Memory B cell (primary cell): ENCODE results near the gene SLC13A3.

Source experiments
- ATAC-seq: fragments of 150-1000 bp; cut with Tn5 transposase; 2 replicates; pipeline ENCODE4 v1.10.0; 2021; ENCODE audit warnings: low read depth, mild to moderate bottlenecking, moderate library complexity
- DNase-seq, 2 donors: peaks; one replicate each; pipeline ENCODE4 v3.0.0; 2022; ENCODE audit warnings: low spot score in 2 of 2
- H3K27ac Mint-ChIP-seq: one replicate; pipeline ENCODE4 v1.8.0; 2022; ENCODE audit warnings: mild to moderate bottlenecking, moderate library complexity, mixed read lengths
- H3K27me3 Mint-ChIP-seq: one replicate; pipeline ENCODE4 v1.8.0; 2022; ENCODE audit warnings: mixed read lengths
- H3K36me3 Mint-ChIP-seq: one replicate; pipeline ENCODE4 v1.8.0; 2022; ENCODE audit warnings: mild to moderate bottlenecking, mixed read lengths
- H3K4me1 Mint-ChIP-seq: one replicate; pipeline ENCODE4 v1.8.0; 2022; ENCODE audit warnings: mixed read lengths
- H3K4me3 Mint-ChIP-seq: one replicate; pipeline ENCODE4 v1.8.0; 2022; ENCODE audit warnings: mild to moderate bottlenecking, moderate library complexity, mixed read lengths
- H3K9me3 Mint-ChIP-seq: one replicate; pipeline ENCODE4 v1.8.0; 2022; ENCODE audit warnings: mixed read lengths

The SLC13A3 gene

DNA sequence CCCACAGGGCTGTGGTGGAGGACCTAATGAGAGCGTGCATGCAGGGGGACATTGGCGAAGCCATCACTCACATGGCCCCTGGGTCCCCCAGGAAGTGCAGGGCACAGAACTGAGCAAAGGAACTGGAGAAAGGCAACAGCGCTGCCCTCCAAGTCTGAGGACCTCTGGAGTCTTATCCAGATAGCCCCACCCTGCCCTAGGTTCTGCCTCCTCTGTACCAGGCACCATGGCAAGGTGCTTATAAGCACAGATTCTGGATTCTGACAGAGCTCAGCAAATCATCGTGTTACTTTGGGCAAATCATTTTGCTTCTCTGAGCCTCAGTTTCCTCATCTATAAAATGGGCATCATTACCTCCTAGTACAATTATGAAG, 44.5 kb downstream of the SLC13A3 start:
- ATAC-seq = no peak

DNA sequence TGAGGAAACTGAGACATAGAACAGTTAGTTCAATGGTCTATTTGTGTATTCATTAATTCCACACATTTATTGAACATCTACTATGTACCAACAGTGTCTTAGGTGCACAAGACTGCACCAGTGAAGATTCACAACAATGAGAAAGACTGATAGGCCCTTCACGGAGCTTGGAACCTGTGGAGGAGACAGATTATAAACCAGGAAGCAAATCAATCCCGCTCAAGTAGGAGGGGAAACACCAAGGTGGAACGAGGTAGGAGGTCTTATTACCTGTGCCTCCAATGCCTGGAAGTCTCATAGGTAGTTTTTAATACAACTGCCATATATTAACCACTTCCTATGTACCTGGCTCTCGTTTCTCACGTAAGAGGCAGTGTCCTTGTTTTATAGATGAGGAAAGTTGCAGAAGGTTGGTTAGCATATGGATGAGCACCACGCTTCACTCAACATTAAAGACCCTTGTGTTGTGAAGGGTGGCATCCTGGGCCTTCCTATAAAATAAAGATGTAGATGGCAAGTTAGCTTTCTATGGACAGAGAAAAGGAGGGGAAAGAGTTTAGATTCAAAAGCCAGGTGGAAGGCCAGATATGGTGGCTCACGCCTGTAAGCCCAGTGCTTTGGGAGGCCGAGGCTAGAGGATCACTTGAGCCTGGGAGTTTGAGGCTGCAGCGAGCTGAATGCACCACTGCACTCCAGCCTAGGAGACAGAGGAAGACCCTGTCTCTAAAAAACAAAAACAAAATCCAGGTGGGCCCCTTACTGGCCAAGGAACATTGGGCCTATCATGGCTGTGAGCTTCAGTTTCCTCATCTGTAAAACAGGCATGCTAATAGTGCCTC, 45.1 kb downstream of the SLC13A3 start:
- peaks cover 10% of the 10 kb centered on the region for H3K27me3 Mint-ChIP-seq
- peaks cover 6% of the 10 kb centered on the region for H3K9me3 Mint-ChIP-seq
- peaks cover 2% of the 10 kb centered on the region for H3K36me3 Mint-ChIP-seq
- no peak for ATAC-seq
- no peak for DNase-seq
- H3K4me1 Mint-ChIP-seq = peaks cover 2% of the 10 kb centered on the region
- no peak overlapping the region for H3K27ac Mint-ChIP-seq
- no peak overlapping the region for H3K4me3 Mint-ChIP-seq

More for the DNA sequence above, 44.5 kb downstream of the SLC13A3 start:
- DNase-seq = no peak
- H3K27ac Mint-ChIP-seq = no peak overlapping the region
- no peak overlapping the region for H3K4me3 Mint-ChIP-seq
- H3K9me3 Mint-ChIP-seq = peaks cover 3% of the 10 kb centered on the region
- peaks cover 2% of the 10 kb centered on the region for H3K4me1 Mint-ChIP-seq
- peaks cover 2% of the 10 kb centered on the region for H3K36me3 Mint-ChIP-seq
- peaks cover 6% of the 10 kb centered on the region for H3K27me3 Mint-ChIP-seq

DNA sequence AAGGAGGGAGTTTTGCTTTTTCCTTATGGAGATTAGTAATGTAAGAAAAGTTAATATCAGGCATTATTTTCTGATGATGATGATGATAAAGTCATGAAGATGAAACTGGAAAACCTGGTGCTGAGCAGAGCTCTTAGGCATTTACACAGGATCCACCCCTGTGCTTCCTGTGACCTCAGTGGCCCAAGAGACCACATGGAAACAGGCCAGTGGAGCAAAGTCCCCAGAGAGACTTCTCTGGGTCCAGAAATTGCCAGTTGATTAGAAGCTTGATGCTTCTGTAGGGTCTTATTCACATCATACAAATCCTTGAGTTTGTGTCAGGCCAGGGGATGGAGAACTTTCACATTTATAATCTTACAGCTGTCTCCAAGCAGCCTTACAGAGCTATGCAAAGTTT, 46.1 kb downstream of the SLC13A3 start:
- Mint-ChIP-seq H3K4me3 (no peak overlapping the region), H3K9me3 (peaks cover 4% of the 10 kb centered on the region)

DNA sequence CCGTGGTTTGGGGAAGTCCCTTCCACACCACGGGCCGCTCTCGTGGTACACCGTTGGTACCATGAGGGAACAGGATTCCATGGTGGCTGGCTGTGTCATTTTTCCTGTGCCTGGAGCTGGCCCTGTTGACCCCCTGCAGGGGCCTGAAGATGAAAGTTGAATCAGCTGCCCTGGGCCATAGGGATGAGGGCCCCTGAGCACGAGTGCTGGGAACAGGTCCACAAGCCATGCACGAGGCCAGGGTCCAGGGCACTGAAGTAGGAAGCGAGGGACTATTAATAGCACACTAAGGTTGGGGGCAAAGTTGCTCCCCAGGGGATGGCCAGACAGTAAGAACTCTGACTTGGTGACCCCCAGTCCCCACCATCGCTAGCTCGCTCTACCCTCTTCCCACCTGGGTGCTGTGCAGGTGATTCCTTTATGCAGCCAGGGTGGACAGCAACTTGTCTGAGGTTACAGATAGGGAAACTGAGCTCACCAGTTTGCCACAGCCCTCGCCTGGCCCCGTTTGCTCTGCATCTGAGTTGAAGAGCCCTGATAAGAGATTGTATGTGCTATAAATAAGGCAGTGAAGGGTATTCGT, 46.6 kb downstream of the SLC13A3 start:
- Mint-ChIP-seq H3K4me1 (peaks cover 2% of the 10 kb centered on the region), H3K27ac (no peak overlapping the region), H3K4me3 (no peak overlapping the region), H3K9me3 (peaks cover 5% of the 10 kb centered on the region), H3K36me3 (peaks cover 2% of the 10 kb centered on the region), H3K27me3 (peaks cover 16% of the 10 kb centered on the region)
- ATAC-seq (no peak), DNase-seq (no peak)

More for the DNA sequence above, 46.1 kb downstream of the SLC13A3 start:
- no peak for ATAC-seq
- peaks cover under 1% of the 10 kb centered on the region for H3K36me3 Mint-ChIP-seq
- peaks cover 2% of the 10 kb centered on the region for H3K4me1 Mint-ChIP-seq
- H3K27ac Mint-ChIP-seq = no peak overlapping the region
- H3K27me3 Mint-ChIP-seq = peaks cover 11% of the 10 kb centered on the region
- DNase-seq = no peak

DNA sequence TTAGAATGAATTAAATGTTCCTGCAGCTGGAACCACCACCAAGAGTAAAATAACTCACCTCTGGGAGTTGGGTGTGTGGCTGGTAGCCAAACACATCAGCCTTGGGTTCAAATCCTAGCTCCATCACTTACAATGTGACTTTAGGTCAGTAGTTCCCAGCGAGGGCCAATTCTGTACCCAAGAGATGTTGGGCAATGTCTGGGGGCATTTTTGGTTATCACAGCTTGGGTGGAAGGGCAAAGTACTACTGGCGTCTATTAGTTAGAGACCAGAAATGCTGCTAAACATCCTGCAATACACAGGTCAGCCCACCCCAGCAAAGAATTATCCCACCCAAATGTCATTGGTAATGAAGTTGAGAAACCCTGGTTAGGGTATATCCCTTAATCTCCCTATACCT, 48.8 kb downstream of the SLC13A3 start:
- Mint-ChIP-seq H3K4me3 (no peak overlapping the region), H3K27ac (no peak overlapping the region), H3K9me3 (peaks cover 5% of the 10 kb centered on the region), H3K36me3 (peaks cover 2% of the 10 kb centered on the region), H3K27me3 (peaks cover 20% of the 10 kb centered on the region), H3K4me1 (peaks cover 2% of the 10 kb centered on the region)
- no peak for DNase-seq
- ATAC-seq = no peak

DNA sequence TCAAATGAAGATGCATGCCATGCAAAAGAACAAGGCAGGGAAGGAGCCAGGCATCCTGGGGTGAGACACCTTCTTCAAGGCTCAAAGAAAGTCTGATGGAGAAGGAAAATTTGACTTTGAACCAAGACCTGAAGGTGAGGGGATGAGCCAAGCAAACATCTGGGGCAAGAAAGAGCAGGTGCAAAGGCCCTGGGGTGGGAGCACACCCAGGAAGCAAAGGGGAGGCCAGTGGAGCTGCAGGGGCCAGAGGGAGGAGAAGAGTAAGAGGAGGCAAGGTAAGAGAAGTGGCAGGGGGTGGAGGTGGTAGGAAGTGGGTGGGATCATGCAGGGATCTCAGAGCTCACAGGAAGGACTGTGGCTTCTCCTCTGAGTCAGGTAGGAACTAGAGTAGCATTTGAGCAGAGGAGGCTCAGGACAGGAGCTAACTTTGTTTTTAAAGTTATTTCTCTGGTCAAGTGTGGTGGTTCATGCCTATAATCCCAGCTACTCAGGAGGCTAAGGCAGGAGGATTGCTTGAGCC, 49.6 kb downstream of the SLC13A3 start:
- Mint-ChIP-seq H3K27ac (no peak overlapping the region), H3K4me1 (peaks cover 2% of the 10 kb centered on the region), H3K36me3 (peaks cover 2% of the 10 kb centered on the region), H3K4me3 (no peak overlapping the region), H3K27me3 (peaks cover 20% of the 10 kb centered on the region), H3K9me3 (peaks cover 5% of the 10 kb centered on the region)
- ATAC-seq = no peak
- no peak for DNase-seq

DNA sequence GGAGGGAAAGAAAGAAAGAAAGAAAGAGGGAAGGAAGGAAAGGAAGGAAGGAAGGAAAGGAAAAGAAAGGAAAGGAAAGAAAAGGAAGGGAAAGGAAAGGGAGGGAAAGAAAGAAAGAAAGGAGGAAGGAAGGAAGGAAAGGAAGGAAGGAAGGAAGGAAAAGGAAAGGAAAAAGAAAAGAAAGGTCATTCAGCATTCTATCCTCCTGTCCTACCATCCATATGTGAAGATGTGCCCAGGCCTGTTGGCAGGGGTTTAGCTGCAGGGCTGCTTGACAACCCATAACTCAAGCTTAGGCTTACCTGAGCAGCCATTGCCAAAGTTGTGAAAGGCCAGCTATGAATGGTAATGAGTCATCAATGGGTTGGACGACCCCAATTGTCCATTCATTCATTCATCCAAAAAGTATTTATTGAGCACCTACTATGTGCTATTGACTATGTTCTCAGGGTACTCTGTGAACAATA, 50.9 kb downstream of the SLC13A3 start:
- no peak overlapping the region for H3K27ac Mint-ChIP-seq
- H3K4me3 Mint-ChIP-seq = no peak overlapping the region
- H3K9me3 Mint-ChIP-seq = peaks cover 5% of the 10 kb centered on the region
- H3K4me1 Mint-ChIP-seq = peaks cover 2% of the 10 kb centered on the region
- ATAC-seq (no peak), DNase-seq (no peak)
- peaks cover 2% of the 10 kb centered on the region for H3K36me3 Mint-ChIP-seq
- peaks cover 26% of the 10 kb centered on the region for H3K27me3 Mint-ChIP-seq

DNA sequence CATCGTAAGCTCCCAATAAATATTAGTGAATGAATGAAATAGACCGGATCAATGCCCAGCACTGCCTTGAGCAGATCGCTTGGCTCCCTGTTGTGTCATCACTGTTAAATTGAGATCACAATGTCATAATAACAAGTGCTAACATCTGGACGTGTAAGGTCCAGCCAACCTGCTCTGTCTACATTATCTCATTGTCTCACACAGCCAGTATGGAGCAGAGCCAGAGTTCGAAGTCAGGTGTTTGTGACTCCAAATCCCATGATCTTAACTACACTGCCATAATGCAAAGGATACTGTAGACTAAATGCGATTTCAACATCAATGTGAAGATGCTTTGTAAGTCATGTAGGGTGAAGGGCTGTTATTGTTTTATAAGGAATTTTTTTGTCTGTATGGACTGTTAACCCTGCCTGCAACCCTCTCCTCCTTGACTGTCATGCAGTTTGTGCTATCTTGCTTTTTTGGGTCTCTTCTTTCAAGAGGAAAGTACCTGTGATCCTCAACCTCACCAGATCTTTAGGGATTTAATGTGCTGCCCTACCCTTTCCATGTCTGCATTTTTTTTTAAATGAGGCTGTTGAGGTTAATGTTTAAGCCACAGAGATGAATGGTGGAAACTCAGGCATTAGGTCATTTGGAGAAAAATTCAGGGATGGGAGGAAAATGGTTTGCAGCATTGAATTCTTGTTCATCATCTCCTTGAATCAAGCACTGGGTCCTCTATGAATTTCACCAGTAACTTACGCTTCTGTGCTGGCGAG, 51.9 kb downstream of the SLC13A3 start:
- Mint-ChIP-seq H3K27ac (no peak overlapping the region), H3K4me1 (peaks cover 2% of the 10 kb centered on the region), H3K36me3 (peaks cover 2% of the 10 kb centered on the region), H3K27me3 (peaks cover 26% of the 10 kb centered on the region), H3K9me3 (peaks cover 5% of the 10 kb centered on the region), H3K4me3 (no peak overlapping the region)
- DNase-seq (no peak), ATAC-seq (no peak)

DNA sequence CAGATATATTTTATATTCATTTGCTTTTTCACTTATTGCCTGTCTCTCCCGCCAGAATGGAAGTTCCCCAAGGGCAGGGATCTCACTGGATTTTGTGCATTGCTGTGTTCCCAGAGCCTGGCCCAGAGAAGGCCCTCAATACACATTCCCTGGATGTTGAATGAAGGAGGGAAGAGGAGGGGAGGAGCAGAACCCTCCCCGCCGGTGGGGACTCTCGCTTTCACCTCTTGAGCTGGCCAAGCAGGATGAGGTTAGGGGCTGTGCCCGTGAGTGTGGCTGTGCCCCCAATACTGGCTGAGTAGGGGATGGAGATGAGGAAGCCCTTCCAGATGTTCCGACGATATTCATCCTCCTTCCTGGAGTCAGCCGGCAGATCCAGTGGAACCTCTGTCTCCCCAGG, 55.3 kb downstream of the SLC13A3 start:
- no peak for ATAC-seq
- H3K4me3 Mint-ChIP-seq = no peak overlapping the region
- peaks cover 2% of the 10 kb centered on the region for H3K9me3 Mint-ChIP-seq
- H3K27me3 Mint-ChIP-seq = peaks cover 24% of the 10 kb centered on the region
- H3K4me1 Mint-ChIP-seq = no peaks in the 10 kb centered on the region
- no peak overlapping the region for H3K27ac Mint-ChIP-seq
- DNase-seq = no peak
- H3K36me3 Mint-ChIP-seq = peaks cover 4% of the 10 kb centered on the region

DNA sequence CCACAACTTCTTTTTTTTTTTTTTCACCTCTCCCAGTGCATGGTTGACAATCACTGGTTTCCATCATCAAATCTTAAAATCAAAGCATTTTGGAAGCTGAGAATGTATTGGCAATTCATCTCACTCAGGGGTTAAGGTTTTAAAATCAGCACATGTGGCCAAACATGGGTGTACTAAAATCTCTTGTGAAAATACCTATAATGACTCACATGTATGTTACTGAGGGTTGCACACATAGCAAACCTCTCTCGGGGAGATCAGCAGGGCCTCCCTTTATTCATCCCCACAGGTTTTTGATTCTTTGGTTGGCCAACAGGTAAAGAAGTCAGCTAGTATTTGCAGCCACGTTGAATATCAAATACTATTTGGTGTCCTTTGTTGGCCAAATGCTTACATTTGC, 56.5 kb downstream of the SLC13A3 start:
- H3K27ac Mint-ChIP-seq = no peak overlapping the region
- H3K9me3 Mint-ChIP-seq = no peaks in the 10 kb centered on the region
- ATAC-seq (no peak), DNase-seq (no peak)
- no peaks in the 10 kb centered on the region for H3K4me1 Mint-ChIP-seq
- H3K27me3 Mint-ChIP-seq = peaks cover 15% of the 10 kb centered on the region
- H3K4me3 Mint-ChIP-seq = no peak overlapping the region
- peaks cover 2% of the 10 kb centered on the region for H3K36me3 Mint-ChIP-seq

DNA sequence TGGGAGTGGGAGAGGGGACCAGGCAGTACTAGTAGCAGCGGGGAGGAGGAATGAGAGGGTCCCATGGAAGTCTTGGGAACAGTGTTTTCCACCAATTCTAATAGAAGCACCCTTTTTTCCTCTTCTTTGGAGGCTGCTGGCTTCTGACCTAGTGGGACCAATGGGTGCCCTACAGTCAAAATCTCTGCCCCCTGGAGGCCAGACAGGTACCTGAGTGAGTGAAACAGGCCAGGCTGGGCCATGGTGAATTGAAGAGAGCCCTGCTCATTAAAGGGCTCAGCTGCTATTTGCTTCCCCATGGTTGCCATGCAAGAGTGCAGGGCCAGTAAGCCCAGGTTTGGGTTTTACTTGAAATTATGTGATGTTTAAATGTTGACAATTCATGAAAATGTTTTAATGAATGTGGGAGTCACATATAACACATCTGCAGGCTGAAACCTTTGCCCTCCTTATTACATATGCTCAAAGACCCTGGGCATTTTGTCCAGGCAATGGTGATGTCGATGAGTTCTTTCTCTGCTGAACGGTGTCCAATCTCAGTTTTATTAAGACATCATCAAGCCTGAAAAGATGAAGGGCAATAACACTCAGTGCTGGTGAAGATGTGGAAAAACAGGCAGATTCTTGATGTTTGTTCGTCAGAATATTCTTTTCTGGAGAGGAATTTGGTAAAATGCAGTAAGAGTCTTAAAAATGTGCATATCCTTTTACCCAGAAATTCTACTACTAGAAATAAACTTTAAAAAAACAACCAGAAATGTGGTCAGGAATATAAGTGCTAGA, 58.5 kb downstream of the SLC13A3 start:
- DNase-seq (no peak), ATAC-seq (no peak)
- Mint-ChIP-seq H3K36me3 (peaks cover 2% of the 10 kb centered on the region), H3K9me3 (no peaks in the 10 kb centered on the region), H3K27ac (no peak overlapping the region), H3K4me1 (peaks cover 3% of the 10 kb centered on the region), H3K27me3 (peaks cover 12% of the 10 kb centered on the region), H3K4me3 (no peak overlapping the region)

DNA sequence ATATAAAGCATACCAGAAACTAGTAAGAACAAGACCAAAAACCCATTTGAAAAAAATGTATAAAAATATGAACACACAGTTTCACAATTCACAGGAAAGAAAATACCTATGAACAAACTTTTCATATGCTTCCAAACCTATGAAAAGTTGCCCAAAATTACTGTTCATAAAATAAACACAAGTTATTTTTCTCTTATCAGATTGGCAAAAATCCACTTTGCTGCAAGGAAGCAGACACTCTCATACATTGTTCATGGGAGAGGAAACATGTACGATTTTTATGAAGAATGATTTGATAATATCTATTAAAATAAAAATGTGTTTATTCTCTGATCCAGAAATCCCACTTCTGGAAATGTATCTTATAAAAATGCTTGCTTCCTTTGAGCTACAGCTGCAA, 60.8 kb downstream of the SLC13A3 start:
- peaks cover 3% of the 10 kb centered on the region for H3K4me1 Mint-ChIP-seq
- no peaks in the 10 kb centered on the region for H3K9me3 Mint-ChIP-seq
- ATAC-seq = no peak
- H3K36me3 Mint-ChIP-seq = peaks cover 2% of the 10 kb centered on the region
- no peak overlapping the region for H3K27ac Mint-ChIP-seq
- peaks cover 7% of the 10 kb centered on the region for H3K27me3 Mint-ChIP-seq
- no peak overlapping the region for H3K4me3 Mint-ChIP-seq
- DNase-seq = no peak
